Activated naive CD4-positive, alpha-beta T cell treated with Interleukin-2 at 50 U/mL for 16 hours (primary cell): ENCODE results near the gene VMO1.
A peak's percentile ranks its signal among the peaks of the same experiment; 100 is the strongest.

Experiments
- DNase-seq: peaks from one replicate; pipeline ENCODE4 v3.0.0-alpha.2; 2020

The VMO1 gene

DNA sequence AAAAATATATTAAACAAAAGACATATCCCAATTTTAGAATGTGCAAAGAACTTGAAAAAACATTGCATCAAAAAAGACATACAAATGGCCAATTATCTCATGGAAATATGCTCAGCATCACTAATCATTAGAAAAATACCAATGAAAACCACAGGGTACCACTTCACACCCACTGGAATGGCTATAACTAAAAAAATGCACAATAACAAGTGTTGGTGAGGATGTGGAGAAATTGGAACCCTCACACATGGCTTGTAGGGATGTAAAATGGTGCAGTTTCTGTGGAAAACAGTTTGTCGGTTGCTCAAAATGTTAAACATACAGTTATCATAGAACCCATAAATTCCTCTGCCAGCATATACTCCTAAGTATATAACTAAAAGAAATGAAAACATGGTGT, 9.0 kb upstream of the VMO1 start:
- no peak for DNase-seq

DNA sequence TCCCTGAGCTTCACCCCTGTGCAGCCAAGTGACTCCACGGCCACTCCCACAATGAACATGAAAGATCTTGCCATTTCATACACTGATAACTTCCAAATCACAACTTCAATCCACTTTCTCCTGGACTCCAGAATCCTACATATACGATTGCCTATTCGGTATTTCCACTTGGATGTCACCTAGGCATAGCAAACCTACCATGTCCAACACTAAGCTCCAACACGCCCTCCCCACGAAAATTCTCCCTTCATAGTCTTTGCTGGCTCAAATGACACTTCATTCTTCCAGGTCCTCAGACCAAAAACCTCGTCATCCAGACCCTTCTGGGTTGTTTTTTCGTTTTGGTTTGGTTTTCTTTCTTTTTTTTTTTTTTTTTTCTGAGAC, 4.5 kb upstream of the VMO1 start:
- DNase-seq, result no peak

DNA sequence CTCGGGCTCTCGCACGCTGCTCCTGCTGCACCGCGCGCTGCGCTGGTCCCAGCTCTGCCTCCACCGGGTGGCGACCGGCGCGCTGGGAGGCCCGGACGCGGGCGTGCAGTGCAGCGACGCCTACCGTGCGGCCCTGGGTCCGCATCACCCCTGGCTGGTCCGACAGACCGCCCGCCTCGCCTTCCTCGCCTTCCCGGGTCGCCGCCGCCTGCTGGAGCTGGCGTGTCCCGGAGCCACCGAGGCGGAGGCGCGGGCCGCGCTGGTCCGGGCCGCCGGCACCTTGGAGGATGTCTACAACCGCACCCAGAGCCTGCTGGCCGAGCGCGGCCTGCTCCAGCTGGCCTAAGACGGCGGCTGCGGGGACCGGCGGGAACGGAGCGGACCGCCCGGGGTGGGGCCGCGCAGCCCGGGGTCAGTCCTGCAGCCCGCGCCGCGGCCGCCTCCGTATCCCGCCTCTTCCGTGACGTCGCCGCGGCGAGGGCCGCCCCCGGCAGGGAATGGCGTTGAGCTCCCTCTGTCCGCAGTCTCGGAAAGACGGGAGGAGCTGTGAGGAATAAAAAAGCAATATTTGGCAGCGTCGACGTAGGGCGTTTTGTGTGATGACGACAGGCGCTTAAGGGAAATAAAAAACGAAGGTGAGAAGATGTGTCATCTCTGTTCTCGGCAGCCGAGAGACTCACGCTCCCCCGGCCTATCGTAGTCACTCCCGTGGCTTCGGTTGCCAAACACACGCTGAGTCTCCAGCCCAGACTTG, 4.0 kb upstream of the VMO1 start:
- DNase-seq, result peak; percentile 80

DNA sequence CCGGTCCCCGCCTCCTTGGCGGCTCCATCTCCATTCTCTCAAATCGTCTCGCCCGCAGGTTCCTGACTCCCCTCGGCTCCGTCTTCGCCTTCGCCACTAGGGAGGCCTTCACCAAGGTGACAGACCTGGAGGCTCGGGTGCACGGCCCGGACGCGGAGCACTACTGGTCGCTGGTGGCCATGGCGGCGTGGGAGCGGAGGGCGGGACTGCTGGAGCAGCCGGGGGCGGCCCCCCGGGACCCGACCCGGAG, 3.5 kb upstream of the VMO1 start:
- no peak for DNase-seq

DNA sequence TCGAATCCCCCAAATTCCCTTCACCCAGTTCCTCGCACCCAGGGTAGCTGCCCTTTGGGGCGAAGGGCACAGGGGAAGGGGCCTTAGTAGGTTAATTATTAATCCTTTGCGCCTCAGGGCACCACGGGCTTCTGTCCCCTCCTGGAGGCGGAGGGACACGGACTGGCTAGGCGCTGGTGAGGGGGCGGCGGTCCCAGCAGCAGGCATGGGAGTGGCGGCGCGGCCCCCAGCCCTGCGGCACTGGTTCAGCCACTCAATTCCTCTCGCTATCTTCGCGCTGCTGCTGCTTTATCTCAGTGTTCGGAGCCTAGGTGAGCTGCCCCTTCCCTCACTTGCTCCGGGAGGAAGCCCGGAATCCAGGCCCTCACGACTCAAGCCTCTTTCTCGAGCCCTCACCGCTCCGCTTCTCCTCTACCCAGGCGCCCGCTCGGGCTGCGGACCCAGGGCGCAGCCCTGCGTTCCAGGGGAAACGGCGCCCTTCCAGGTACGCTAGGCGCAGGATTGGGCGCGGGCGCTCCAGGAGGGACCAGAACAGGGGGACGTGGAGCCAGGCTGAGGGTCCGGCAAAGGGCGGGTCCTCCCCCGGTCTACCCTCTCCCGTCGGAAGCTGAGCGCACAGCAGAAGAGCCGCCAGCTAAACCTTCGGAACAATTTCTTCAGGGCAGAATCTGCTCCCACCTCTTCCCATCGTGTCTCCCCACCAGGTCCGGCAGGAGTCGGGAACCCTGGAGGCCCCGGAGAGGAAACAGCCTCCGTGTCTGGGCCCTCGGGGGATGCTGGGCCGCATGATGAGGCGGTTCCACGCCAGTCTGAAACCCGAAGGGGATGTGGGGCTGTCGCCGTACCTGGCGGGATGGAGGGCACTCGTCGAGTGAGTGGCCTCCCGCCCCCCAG, 2.9 kb upstream of the VMO1 start, which contains the start of gene GLTPD2:
TSS of gene GLTPD2 (plus strand) at position 158 of the 894 bp plus-strand sequence. CDS start at position 206, 48 bp downstream.
- DNase-seq, result no peak

DNA sequence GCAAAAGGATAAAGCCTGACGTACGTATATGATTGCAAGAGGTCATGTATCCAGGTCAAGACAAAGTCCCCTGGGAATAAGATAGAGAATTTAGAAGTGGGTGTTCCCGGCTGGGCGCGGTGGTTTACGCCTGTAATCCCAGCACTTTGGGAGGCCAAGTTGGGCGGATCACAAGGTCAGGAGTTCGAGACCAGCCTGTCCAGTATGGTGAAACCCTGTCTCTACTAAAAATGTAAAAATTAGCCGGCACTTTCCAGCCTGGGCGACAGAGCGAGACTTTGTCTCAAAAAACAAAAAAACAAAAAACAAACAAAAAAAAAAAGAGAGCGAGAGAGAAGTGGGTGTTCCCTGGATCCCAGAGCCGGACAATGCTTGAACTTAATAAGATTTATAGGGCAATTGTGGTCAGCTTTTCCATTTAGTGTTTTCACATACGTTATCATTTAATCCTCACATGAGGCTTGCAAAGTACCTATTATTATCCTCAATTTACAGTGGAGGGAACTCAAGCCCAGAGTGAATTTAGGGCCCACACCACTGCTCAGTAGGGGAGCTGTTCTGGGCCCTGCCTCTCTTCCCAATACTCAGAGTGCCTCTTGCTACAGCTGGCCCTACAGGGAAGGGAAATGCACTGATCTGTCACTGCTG, 2.1 kb upstream of the VMO1 start:
- no peak for DNase-seq

DNA sequence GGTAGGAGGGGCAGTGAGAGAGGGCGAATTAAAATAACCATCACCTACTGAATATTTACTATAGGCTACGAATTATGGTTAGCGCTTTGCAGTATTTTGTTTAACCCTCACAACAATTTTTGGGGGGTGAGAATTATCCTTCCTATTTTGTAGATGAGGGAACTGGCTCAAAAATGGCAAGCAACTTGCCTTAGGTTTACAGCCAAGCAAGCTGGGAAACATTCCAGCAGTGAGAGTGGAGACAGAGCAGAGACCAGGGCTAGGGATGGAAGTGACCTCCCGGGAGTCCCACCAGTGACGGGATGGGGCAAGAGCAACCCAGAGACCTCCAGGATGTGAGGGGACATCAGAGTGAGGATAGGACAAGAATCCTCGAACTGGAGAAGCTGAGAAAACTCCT, 352 bp upstream of the VMO1 start:
- DNase-seq, result no peak

DNA sequence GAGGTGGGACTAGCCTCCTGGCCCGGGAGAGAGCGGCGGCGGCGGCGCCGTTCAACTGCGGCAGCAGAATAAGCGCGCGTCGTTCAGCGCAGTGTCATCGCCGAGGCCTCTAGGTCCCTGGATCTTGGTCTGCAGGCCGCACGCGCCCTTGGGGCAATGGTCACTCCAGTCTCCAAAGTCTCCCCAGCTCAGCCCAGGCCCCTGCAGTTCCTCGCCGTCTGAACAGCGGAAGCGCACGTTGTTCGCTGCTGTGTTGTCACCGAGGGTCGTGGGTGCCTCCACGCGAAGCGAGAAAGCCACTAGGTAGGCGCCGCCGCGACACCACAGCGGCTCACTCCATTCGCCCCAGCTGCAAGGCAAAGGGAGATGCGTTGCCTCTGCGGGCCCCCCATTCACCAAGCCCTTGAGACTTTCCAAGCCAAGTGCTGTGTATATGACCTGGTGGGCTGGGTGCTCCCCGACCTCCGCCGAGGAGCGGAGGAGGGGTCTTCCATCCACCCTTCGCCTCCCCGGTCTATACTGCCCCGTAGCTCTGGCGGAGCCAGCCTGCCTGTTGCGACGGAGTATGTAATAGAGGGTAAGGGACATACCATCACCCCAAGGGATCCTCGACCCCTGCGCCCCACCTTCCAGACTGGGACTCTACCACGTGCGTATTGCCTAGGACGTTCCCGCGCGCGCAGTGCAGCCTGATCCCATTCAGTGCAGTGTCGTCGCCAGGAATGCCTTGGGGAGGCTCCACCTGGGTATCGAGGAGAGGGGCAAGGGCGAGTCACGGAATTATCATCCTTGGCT, 656 bp downstream of the VMO1 start:
- DNase-seq, result peak; percentile 22

DNA sequence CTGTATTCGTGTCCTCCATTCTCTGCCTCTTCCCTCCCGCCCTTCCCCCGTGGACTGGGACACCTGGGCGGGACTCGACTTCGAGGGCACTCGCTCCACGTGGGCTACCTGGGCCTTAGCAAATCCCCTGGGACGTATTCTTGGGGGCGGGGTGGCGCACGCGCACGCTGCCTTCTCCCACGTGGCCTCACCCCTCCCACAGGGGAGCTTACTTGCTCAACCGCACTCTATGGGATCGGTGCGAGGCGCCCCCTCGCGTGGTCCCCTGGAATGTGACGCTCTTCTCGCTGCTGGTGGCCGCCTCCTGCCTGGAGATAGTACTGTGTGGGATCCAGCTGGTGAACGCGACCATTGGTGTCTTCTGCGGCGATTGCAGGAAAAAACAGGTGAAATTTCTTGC, 3.5 kb downstream of the VMO1 start:
- DNase-seq, result no peak

DNA sequence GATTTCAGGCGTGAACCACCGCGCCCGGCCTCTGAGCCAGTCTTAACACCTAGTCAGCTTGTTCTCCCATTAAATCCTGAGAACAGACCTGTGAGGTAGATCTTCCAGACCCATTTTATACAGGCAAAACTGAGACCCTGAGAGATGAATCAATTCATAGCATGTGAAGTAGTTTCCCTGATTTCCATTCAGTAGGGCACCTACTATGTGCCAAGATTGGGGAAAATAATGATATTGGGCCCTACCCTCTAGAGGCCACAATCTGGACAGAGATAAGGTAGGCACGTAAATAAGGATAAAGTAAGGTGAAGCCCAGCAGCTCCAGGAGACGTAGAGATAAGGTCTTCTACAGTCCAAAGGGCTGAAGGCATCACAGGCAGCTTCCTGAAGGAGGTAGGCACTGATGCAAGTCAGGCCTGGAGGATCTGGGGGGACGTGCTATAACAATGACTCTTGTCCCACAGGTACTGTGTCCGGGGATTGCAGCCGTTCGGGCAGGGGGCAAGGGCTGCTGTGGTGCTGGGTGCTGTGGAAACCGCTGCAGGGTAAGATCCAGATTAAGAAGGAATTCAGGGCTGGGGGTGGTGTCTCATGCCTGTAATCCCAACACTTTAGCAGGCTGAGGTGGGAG, 5.7 kb downstream of the VMO1 start:
- DNase-seq, result no peak

DNA sequence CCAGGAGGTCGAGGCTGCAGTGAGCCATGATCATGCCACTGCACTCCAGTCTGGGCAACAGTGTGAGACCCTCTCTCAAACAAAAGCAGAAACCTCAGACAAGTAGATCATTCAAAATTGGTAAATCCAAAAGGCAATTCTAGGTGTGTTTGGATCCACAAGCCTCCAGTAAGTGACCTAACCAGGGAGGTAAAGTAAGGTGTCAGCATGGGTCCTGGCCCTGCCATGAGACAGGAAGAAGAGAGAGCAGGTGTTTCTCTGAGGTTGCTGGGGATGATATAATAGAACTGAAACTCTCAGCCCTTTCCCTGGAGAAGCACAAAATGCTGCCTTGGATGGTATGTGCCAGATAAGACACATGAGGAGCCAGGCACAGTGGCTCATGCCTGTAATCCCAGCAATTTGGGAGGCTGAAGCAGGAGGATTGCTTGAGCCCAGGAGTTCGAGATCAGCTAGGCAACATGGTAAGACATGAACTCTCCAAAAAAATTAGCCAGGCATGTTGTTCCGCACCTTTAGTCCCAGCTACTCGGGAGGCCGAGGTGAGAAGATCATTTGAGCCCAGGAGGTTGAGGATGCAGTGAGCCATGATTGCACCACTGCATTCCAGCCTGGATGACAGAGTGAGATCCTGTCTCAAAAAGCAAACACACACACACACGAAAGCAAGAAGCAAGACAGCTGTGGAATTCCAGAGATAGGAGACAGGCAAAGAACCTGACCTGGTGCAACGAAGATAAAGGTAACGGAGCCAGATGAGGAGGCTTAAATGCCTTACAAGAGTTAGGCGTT, 8.0 kb downstream of the VMO1 start:
- no peak for DNase-seq

DNA sequence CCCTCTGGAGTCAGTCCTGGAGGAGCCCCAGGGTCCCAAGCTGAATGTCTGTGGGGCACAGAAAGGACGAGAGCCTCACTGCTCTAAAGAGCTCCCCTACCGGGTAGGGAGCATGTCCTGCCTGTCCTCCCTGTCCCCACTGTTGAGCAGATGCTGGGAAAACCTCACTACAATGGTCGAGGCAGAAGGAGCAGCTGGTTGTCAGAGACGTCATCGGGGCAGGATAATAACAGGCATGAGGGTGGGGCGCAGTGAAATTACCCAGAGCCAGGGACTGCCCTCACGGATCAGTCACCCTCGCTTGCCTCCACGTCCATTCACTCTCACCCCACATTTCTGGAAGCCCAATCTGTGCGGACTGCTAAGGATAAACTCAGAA, 13.9 kb downstream of the VMO1 start:
- DNase-seq, result no peak

DNA sequence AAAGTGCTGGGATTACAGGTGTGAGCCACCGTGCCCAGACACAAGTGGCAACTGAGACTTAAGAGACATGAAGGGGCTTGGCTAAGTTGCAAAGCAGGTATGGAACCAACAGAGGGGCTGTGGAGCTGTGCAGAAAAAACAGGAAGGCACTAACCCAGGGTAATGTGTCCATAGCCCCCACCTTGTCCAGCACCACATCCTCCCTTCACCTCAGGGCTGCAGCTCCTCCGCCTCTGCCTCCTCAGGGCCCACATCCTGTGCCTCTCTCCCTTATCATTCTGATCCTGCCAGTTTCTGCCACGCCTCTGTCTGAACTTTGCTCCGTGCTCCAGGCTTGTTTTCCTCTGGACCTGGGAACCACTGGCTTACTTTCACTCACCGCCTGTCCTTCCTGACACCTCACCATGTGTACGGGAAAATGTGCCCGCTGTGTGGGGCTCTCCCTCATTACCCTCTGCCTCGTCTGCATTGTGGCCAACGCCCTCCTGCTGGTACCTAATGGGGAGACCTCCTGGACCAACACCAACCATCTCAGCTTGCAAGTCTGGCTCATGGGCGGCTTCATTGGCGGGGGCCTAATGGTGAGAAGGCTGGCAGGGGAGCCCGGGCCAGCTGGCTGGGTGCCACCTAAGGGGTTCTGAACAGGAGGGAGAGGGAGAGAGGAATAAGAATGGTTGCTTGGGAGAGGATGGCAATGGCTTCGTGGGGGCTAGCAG, 14.5 kb downstream of the VMO1 start, which contains the start of gene TM4SF5:
TSS of gene TM4SF5 (plus strand) at position 368 of the 716 bp plus-strand sequence. CDS start at position 405, 37 bp downstream.
- DNase-seq, result no peak

DNA sequence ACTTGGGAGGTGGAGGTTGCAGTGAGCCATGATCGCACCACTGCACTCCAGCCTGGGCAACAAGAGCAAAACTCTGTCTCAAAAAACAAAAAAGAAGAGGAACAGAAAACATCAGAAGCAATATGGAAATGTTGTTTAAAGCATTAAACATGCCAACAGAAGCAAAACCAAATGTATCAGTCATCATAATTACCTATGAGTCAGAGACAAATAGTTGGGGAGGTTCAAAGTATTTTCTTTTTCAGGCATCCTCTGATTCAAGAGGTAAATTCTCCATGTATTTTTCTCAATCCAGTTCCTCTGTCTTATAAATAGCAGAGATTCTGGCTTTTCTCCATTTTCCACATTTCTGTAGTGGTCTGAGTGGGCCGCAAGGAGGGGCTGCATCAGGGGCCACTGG, 16.5 kb downstream of the VMO1 start:
- no peak for DNase-seq

DNA sequence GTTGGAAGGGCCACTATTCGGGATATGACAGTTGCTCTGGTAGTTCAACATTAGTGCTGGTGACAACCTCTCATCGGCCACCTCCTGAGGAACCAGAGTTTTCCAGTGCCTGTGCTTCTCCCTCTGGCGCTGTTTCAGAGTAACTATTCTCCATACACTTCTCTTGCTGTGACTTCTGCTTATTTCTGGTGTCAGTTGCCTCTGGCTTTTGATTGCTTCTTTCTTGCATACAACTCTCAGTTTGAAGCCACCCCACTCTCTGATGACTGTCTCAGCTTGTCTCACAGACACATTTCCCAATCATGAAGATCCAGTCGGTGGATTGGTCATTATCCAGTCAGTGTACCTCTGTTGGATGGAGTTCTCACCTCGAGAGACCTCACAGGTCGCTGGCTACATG, 17.9 kb downstream of the VMO1 start:
- DNase-seq, result no peak

DNA sequence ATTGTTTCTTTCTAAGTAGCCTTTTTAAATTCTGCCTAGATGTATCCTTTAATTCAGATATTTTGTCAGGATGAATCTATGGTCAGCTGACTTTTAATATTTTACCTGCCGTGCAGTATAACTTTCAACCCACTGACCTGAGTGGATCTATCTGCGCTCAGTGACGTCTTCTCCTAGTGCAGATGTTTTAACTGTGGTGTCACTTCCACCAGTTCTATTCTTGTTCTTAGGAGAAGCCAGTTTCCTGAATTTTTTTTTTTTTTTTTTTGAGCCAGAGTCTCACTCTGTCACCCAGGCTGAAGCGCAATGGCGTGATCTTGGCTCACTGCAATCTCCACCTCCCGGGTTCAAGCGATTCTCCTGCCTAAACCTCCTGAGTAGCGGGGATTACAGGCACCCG, 19.4 kb downstream of the VMO1 start:
- DNase-seq, result no peak

DNA sequence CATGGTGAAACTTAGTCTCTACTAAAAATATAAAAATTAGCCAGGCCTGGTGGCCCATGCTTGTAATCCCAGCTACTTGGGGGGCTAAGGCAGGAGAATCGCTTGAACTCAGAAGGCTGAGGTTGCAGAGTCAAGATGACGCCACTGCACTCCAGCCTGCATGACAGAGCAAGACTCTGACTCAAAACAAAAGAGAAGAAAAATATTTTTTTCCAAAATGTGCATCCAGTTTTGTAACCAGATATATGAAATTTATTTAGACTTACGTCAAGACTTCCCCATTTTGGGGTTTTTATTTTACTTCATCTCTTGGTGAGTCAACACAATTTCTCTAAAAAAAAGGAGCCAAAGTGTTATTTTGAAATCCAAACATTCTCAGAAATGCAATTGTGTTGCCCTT, 20.0 kb downstream of the VMO1 start:
- no peak for DNase-seq

DNA sequence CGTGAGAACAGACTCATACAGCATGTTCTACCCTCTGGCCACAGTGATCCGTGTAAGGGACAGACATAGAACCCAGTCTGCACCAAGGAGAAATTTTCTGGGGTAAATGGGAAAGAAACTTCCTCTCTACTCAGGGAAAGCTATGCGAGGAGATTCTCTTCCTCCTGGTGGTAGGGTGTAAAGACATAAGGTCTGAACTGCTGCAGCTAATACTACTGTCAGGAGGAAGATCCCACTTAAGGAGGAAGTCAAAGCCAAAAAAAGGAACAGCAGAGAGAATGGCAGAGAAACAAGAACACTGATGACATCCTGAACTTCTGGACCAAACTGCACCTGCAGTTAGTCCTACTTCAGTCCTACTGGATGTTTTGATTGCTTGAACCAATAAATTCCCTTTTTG, 21.6 kb downstream of the VMO1 start:
- DNase-seq, result no peak

DNA sequence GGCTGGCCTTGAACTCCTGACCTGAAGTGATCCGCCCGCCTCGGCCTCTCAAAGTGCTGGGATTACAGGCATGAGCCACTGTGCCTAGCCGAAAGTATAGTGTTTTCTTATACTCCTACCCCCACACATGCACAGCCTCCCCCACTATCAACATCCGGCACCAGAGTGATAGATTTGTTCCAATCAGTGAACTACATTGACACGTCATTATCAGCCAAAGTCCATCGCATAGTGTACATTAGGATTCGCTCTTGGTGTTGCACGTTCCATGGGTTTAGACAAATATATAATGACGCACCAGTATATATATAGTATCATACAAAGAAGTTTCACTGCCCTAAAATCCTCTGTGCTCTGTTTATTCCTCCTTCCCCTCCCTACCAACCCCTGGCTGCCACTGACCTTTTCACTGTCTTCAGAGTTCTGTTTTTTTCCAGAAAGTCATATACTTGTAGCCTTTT, 26.4 kb downstream of the VMO1 start:
- DNase-seq, result no peak

DNA sequence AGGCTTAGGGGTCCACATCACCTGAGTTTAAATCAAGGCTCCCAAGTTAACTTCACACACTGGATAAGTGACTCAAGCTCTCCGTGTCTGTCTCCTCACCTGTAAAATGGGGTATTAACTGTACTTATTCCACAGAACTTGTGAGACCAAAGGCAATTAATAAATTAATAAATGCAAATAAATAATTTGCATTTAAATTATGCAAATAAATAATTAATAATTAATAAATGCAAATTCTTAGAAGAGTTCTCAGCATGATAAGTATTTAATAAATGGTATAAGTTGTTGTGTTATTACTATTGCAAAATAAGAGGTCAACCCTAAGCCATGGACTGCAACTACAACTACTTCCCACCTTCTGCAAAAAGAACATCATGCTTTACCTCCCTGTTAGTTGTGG, 32.8 kb downstream of the VMO1 start:
- DNase-seq, result no peak

DNA sequence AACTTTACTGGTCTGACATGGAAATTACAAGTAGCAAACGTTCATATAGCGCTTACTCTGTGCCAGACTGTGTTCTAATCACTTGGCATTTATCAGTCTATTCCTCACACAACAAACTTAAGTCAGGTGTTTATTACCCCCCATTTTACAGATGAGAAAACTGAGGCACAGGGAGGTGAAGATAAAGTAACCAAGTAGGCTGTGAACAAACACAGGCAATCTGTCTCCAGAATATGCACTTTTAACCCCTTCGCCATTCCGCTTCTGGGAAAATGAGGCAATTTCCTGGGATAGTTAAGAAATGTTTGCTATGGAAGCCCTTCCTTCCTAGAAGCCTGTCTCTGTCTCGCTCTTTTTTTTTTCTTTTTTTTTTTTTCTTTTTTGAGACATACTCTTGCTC, 34.2 kb downstream of the VMO1 start:
- DNase-seq, result no peak
